Adipocyte (in vitro differentiated cells): Measurements from ENCODE around the gene VAV2.

Experiments
- DNase-seq: peaks from one replicate; pipeline ENCODE4 v3.0.0-alpha.2; 2015; ENCODE audit warnings: low read depth
- H3K27me3 ChIP-seq: replicated peaks from 2 replicates; pipeline ENCODE4 v1.7.0; 2013; ENCODE audit warnings: mild to moderate bottlenecking, low read length, moderate library complexity; ENCODE audit not compliant: control insufficient read depth, insufficient read depth
- H3K36me3 ChIP-seq: 2 replicates; pipeline ENCODE4 v1.7.0; 2013; ENCODE audit warnings: low read length, mild to moderate bottlenecking, moderate library complexity; ENCODE audit not compliant: control insufficient read depth, insufficient read depth, severe bottlenecking
- H3K4me1 ChIP-seq: 2 replicates; pipeline ENCODE4 v1.7.0; 2013; ENCODE audit warnings: mild to moderate bottlenecking, low read length, moderate library complexity; ENCODE audit not compliant: control insufficient read depth, insufficient read depth
- H3K4me3 ChIP-seq: 2 replicates; pipeline ENCODE4 v1.7.0; 2013; ENCODE audit warnings: mild to moderate bottlenecking, low read length, moderate library complexity
- H3K9ac ChIP-seq: 2 replicates; pipeline ENCODE4 v1.7.0; 2013; ENCODE audit warnings: mild to moderate bottlenecking, low read length, moderate library complexity
- H3K9me3 ChIP-seq: 2 replicates; pipeline ENCODE4 v1.7.0; 2013; ENCODE audit warnings: mild to moderate bottlenecking, low read length, moderate library complexity; ENCODE audit not compliant: control insufficient read depth

VAV2 gene

DNA sequence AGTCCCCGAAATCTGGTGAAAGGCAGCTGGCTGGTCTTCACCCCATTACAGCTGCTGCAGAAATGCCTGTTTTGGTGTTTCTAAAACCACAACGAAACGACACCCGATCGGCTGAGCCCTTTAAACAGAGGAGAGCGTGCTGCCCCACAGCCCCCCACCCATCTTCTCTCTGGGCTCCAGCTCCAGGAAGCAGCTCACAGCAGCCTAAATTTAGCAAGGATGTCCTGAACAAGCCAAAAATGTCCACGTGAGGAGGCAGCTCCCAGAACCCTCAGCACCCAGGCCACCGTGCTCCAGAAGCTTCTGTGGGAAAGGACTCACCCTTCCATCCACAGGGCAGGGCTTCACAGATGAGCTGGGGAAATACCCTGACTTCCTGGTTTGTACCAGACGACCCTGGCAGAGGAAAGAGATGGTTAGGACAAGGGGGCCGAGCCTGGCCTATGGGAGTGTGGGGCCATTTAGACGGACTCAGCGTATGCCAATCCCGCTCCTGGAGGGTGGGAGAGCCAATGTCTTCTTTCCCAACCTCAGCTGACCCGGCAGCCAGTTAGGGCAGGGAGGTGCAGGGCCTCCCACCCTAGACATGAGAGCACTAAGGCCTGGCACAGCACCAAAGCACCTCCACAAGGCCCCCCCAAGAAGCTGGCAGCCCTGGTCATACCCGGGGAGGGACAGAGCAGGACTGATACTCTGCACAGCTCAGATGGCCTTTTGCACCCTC lies 214.9 kb downstream of the VAV2 start:
- DNase-seq: no peak
- Histone ChIP-seq H3K9me3 (peaks cover 8% of the 10 kb centered on the region), H3K4me1 (no peaks in the 10 kb centered on the region), H3K9ac (no peak overlapping the region), H3K27me3 (no peaks in the 10 kb centered on the region), H3K36me3 (peaks cover 18% of the 10 kb centered on the region), H3K4me3 (no peak overlapping the region)

DNA sequence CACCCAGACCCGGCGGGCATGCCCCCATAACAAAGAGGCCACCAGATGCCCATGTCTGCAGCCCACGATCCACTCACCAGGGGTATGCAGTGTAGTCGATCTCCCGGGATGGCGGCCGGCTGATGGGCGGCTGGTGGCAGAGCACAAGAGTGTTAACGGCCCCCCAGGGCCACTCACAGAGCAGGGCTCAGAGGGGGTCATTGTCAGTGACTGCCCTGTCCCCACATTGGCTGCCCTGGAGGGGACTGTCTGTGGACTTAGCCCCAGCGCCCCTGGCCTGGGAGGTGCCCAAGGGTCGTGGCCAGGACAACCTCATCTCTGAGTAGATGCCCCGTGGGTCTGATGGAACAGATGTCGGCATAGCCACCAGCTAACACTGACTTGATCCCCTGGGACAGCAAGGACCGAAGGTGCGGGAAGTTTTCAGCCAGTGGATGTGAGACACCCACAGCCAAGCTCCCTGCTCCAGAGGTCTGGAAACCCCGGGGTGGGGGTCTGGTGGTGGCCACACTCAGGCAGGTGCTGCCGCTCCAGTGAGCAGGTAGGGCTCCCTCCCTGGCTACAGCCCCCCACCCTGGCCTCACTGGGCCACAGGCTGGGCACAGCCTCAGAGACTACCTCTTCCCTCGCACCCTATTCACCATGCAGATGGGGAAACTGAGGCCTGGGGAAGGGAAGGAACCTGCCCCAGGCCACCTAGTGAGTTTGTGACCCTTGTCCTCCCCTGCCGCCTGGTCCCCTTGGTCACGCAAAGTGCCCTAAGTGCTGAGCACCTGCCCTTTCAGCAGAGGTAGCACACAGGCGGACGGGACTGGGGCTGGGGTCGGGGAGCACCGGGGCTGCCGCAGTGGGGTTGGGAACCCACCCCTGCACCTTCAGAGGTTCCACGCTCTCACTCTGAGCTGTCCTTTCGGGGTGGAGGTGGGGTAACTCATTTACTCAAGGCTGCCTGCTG lies 215.9 kb downstream of the VAV2 start:
- no peaks in the 10 kb centered on the region for H3K4me1 ChIP-seq
- H3K36me3 ChIP-seq: peaks cover 23% of the 10 kb centered on the region
- DNase-seq: no peak
- no peak overlapping the region for H3K4me3 ChIP-seq
- H3K9me3 ChIP-seq: peaks cover 8% of the 10 kb centered on the region
- H3K9ac ChIP-seq: no peak overlapping the region
- no peaks in the 10 kb centered on the region for H3K27me3 ChIP-seq

GRCh38 chr9:133775291-133775690 lies 216.8 kb downstream of the VAV2 start:
- H3K9ac ChIP-seq: no peak overlapping the region
- peaks cover 8% of the 10 kb centered on the region for H3K9me3 ChIP-seq
- H3K4me3 ChIP-seq: no peak overlapping the region
- H3K36me3 ChIP-seq: peaks cover 23% of the 10 kb centered on the region
- no peak for DNase-seq
- H3K4me1 ChIP-seq: peaks cover 3% of the 10 kb centered on the region
- H3K27me3 ChIP-seq: no peaks in the 10 kb centered on the region

DNA sequence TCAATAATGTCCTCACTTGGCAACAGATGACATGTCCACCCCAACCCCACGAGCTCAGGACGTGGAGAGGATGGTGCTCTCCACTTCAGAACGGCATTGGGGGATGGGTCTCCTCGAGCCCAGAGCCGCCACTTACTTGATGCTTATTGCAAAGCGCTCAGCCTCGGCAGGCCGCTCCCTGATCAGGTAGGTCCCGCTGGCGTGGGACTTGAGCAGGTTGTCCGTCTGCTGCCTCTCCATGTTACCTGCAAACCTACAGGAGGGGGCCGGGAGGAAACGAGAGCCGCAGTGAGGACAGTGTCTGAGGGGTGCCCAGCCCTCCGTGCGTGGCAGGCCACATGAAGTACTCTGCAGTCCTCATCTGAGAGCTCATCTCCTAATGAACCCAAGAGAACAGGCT lies 217.3 kb downstream of the VAV2 start:
- Histone ChIP-seq H3K4me3 (no peak overlapping the region), H3K27me3 (no peaks in the 10 kb centered on the region), H3K36me3 (peaks cover 22% of the 10 kb centered on the region), H3K4me1 (peaks cover 3% of the 10 kb centered on the region), H3K9ac (no peak overlapping the region), H3K9me3 (peaks cover 8% of the 10 kb centered on the region)
- DNase-seq: no peak

DNA sequence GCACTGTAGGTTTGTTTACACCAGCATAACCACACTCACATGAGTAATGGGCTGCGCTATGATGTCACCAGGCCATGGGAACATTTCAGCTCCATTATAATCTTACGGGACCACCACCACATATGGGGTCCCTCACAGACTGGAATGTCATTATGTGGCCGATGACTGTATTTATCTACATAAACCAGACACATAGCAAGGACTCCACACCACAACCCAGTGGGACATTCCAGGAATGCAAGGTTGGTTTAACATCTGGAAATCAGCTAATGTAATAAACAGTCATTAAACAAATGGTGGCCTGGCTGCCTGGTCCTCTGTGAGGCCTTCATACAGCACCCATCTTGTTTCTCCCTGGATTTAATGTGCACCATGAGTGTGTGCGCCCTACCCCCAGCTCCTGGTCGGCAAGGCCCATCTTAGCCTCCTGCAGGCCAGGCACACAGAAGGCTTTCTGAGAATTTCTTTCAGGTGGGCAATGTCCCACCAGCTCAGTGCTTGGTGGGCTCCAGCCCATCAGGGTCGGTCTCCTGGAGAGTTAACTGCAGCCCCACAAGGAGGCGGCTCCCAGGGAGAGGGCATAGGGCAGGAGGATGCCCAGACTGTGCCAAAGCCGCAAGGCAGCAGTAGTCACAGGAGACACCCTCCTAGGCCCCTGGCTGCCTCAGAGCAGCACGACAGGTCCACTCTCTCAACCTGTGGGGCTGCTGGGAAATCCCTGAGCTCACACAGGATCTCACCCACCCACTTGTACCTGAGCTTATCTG lies 218.1 kb downstream of the VAV2 start:
- no peak for DNase-seq

DNA sequence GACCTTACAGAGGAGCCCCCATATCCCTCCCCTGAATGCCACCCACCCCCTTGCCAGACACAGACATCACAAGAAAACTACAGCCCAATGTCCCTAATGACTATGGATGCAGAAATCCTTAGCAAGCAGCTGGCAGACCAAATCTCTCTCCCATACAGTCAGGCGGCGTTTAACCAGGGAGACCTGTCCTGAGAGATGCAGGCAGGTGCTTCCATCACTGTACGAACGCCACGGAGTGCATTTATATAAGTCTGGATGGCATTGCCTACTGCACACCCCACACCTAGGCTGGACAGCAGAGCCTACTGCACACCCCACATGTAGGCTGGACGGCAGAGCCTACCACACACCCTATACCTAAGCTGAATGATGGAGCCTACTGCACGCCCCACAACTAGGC lies 219.5 kb downstream of the VAV2 start:
- peaks cover 8% of the 10 kb centered on the region for H3K9me3 ChIP-seq
- H3K9ac ChIP-seq: no peak overlapping the region
- peaks cover 3% of the 10 kb centered on the region for H3K4me1 ChIP-seq
- no peaks in the 10 kb centered on the region for H3K27me3 ChIP-seq
- no peak overlapping the region for H3K4me3 ChIP-seq
- peaks cover 36% of the 10 kb centered on the region for H3K36me3 ChIP-seq
- no peak for DNase-seq

More for the DNA sequence above, 218.1 kb downstream of the VAV2 start:
- Histone ChIP-seq H3K4me1 (peaks cover 3% of the 10 kb centered on the region), H3K36me3 (peaks cover 23% of the 10 kb centered on the region), H3K9ac (no peak overlapping the region), H3K27me3 (no peaks in the 10 kb centered on the region), H3K9me3 (peaks cover 8% of the 10 kb centered on the region), H3K4me3 (no peak overlapping the region)

GRCh38 chr9:133771486-133772482 lies 220.3 kb downstream of the VAV2 start:
- no peak for DNase-seq

GRCh38 chr9:133770076-133770777 lies 221.9 kb downstream of the VAV2 start:
- H3K27me3 ChIP-seq: no peaks in the 10 kb centered on the region
- no peak overlapping the region for H3K9ac ChIP-seq
- H3K36me3 ChIP-seq: peaks cover 44% of the 10 kb centered on the region
- H3K9me3 ChIP-seq: peaks cover 15% of the 10 kb centered on the region
- DNase-seq: no peak
- peaks cover 3% of the 10 kb centered on the region for H3K4me1 ChIP-seq
- H3K4me3 ChIP-seq: no peak overlapping the region

More at GRCh38 chr9:133771486-133772482, 220.3 kb downstream of the VAV2 start:
- Histone ChIP-seq H3K9ac (no peak overlapping the region), H3K4me1 (peaks cover 3% of the 10 kb centered on the region), H3K9me3 (peaks cover 14% of the 10 kb centered on the region), H3K4me3 (no peak overlapping the region), H3K36me3 (peaks cover 44% of the 10 kb centered on the region), H3K27me3 (no peaks in the 10 kb centered on the region)

DNA sequence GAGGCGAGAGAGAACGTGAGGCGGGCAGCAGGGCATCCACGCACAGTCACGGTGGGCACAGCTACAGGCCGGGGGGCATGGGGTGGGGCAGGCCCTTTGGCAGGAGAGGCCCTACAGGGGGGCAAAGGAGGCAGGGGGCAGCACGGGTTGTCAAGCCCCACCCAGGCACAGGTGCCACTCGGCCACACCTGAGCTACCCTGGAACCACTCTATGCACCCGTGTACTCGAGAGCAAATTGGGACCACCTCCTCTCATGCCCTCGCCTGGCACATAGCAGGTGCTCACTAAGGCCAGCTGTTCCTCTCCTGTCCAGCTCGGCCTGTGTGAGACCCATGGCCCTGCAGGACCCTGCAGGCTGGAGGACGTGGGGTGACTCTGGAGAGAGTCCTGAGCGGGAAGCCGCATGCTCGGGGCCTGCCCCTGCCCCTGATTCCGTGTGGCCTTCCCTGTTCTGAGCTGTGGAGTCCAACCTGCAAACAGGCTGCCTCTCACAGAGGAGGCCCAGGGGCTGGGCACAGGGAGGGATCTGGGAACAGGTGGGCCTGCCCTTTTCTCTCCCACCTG lies 222.5 kb downstream of the VAV2 start:
- H3K36me3 ChIP-seq: peaks cover 39% of the 10 kb centered on the region
- H3K4me3 ChIP-seq: no peak overlapping the region
- no peaks in the 10 kb centered on the region for H3K27me3 ChIP-seq
- no peak for DNase-seq
- H3K9ac ChIP-seq: no peak overlapping the region
- peaks cover 15% of the 10 kb centered on the region for H3K9me3 ChIP-seq
- peaks cover 3% of the 10 kb centered on the region for H3K4me1 ChIP-seq
